Breast epithelium (tissue), 3 donors: Measurements from ENCODE around the gene CDK11B.

ENCODE experiments used
- POLR2A ChIP-seq: fragments of 450-650 bp; IDR thresholded peaks from one replicate; pipeline ENCODE4 v1.6.1; 2016; ENCODE audit warnings: antibody characterized with exemption, mild to moderate bottlenecking, moderate library complexity
- TF ChIP-seq, protein P1 (sequence below), 3 donors: fragments of 450-650 bp; IDR thresholded peaks; one replicate each; pipeline ENCODE4 v1.5.1; 2016 to 2017; ENCODE audit warnings: antibody characterized with exemption in 3 of 3, mild to moderate bottlenecking in 3 of 3, moderate library complexity in 3 of 3

DNA sequence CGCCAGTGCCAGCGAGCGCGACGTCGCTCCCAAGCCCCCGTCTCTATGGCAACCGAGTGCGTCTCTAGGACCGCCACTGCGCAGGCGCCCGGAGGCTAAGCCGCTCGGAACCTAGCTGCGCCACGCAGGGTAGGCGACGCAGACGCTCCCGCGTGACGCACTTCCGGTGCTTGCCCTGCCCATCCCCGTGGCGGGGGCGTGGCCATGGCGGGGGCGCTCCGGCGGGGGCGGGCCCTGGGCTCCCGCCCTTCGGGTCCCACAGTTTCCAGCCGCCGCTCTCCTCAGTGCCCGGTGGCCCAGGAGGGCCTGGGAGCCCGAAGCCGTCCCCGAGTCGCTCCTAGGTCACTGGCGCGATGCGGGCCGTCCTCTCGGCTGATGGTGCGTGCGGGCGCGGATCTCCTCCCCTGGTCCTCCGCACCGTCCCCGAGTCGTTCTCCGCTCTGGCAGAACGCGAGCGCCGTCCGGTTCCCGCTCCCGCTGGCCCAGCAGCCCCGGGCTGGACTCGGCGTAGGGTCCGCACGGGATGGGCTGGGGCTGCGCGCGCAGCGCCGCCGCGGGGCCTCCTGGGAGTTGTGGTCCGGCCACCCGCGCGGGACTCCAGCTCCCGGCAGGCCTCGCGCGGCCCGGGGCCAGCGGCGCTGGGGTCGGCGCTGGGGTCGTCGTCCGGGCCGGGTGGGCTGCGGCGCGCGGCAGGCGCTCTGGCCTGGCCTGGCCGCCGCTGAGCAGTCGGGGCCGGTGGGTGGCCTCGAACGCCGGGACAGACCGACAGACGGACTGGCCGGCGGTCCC is 43.4 kb downstream of the CDK11B start, which contains the start of gene MIB2:
- TF ChIP-seq, protein P1, sequence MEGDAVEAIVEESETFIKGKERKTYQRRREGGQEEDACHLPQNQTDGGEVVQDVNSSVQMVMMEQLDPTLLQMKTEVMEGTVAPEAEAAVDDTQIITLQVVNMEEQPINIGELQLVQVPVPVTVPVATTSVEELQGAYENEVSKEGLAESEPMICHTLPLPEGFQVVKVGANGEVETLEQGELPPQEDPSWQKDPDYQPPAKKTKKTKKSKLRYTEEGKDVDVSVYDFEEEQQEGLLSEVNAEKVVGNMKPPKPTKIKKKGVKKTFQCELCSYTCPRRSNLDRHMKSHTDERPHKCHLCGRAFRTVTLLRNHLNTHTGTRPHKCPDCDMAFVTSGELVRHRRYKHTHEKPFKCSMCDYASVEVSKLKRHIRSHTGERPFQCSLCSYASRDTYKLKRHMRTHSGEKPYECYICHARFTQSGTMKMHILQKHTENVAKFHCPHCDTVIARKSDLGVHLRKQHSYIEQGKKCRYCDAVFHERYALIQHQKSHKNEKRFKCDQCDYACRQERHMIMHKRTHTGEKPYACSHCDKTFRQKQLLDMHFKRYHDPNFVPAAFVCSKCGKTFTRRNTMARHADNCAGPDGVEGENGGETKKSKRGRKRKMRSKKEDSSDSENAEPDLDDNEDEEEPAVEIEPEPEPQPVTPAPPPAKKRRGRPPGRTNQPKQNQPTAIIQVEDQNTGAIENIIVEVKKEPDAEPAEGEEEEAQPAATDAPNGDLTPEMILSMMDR (IDR thresholded peaks at IDR 0.05), result no peak
- TF ChIP-seq POLR2A, result peak; percentile 60
